ENCODE results near the gene FHIT.

GRCh38 chr3:60308808-60309207, 942.4 kb downstream of the FHIT start:
- TF ChIP-seq, protein P1, sequence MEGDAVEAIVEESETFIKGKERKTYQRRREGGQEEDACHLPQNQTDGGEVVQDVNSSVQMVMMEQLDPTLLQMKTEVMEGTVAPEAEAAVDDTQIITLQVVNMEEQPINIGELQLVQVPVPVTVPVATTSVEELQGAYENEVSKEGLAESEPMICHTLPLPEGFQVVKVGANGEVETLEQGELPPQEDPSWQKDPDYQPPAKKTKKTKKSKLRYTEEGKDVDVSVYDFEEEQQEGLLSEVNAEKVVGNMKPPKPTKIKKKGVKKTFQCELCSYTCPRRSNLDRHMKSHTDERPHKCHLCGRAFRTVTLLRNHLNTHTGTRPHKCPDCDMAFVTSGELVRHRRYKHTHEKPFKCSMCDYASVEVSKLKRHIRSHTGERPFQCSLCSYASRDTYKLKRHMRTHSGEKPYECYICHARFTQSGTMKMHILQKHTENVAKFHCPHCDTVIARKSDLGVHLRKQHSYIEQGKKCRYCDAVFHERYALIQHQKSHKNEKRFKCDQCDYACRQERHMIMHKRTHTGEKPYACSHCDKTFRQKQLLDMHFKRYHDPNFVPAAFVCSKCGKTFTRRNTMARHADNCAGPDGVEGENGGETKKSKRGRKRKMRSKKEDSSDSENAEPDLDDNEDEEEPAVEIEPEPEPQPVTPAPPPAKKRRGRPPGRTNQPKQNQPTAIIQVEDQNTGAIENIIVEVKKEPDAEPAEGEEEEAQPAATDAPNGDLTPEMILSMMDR (conservative IDR thresholded peaks at IDR 0.05), result no peak
- no peak for TF ChIP-seq EZH2 (IDR thresholded peaks at IDR 0.05; ENCODE audit: low read depth)

All from PC-9 (cell line).